ENCODE results near the gene PITPNM3. TPM values are rescaled to one million over a fixed set of nuclear protein-coding genes. Genes with fewer than 3 reads are reported as not detected.

PITPNM3 gene
- total RNA-seq, 2 experiments from 2014 or later: 0.87 to 0.92 TPM

DNA sequence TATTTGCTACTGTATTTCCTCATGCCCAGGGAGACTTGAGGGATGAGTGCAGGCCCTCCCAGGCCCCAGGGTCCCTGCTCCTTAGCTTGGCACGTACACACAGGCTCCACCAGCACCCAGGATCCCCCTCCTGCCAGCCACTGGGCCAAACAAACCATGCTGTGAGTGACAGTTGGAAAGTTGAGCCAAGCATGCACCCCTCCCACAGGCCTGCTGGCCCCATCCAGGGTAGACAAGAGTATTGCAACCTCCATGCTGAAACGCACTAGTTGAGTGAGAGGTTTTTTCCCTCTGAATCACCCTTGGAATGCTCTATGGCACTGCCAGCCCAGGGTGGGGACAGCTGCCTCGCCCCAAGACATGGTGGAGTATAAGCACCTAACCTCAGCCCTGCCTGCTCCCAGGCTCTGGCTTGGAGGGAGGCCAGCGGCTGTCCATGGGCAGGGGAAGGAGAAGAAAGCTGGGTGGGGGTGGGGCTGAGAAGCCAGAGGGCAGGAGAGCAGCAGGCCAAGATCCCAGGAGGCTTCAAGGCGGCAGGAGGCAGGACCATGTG is 49.6 kb downstream of the PITPNM3 start:
- no peak overlapping the region for H3K27ac Mint-ChIP-seq
- no peaks in the 10 kb centered on the region for H3K9me3 Mint-ChIP-seq
- H3K4me1 Mint-ChIP-seq (ENCODE audit: low read depth): no peaks in the 10 kb centered on the region
- CTCF ChIA-PET: no interaction called here
- DNase-seq (no peak), ATAC-seq (no peak)
- TF ChIP-seq, protein P1, sequence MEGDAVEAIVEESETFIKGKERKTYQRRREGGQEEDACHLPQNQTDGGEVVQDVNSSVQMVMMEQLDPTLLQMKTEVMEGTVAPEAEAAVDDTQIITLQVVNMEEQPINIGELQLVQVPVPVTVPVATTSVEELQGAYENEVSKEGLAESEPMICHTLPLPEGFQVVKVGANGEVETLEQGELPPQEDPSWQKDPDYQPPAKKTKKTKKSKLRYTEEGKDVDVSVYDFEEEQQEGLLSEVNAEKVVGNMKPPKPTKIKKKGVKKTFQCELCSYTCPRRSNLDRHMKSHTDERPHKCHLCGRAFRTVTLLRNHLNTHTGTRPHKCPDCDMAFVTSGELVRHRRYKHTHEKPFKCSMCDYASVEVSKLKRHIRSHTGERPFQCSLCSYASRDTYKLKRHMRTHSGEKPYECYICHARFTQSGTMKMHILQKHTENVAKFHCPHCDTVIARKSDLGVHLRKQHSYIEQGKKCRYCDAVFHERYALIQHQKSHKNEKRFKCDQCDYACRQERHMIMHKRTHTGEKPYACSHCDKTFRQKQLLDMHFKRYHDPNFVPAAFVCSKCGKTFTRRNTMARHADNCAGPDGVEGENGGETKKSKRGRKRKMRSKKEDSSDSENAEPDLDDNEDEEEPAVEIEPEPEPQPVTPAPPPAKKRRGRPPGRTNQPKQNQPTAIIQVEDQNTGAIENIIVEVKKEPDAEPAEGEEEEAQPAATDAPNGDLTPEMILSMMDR (IDR thresholded peaks at IDR 0.05): no peak
- H3K36me3 Mint-ChIP-seq (ENCODE audit: low read depth): no peaks in the 10 kb centered on the region
- intact Hi-C loops (cut with micrococcal nuclease): no loop called here
- POLR2A ChIA-PET: no interaction called here
- no peaks in the 10 kb centered on the region for H3K27me3 Mint-ChIP-seq
- H3K4me3 Mint-ChIP-seq: no peak overlapping the region

DNA sequence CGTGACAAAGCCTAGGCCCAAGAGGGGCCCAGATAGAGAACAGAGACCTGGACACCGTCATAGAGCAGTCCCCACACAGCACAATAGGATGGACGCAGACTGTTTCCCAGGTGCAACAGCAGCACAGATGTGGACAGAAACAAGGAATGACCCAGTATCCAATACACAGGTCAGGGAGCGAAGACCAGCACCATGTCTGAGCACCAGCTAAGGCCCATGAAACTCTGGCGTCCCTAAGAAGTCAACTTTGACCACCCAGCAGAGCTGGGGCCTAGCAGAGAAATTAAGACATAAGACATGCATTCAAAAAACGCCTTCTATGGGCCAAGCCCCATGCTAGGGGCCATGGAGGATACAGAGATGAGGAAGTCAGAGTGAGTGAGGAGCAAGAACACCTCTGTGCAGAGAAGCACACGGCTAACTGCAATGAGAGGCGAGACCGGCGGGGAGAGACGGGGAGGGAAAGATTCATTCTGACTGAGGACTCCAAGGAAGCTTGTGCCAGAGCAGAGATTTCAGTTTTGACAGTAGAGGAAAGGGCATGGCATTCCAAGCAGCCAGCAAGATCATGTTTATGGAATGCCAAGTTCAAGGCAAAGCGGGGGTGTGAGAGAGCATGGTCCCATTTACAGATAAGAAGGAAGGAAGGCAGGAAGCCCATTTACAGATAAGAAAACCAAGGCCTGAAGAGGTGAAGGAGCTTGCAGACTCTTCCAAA is 50.8 kb downstream of the PITPNM3 start:
- intact Hi-C loops (cut with micrococcal nuclease): no loop called here
- Mint-ChIP-seq H3K27ac (no peak overlapping the region), H3K36me3 (ENCODE audit: low read depth) (no peaks in the 10 kb centered on the region), H3K4me1 (ENCODE audit: low read depth) (no peaks in the 10 kb centered on the region), H3K27me3 (no peaks in the 10 kb centered on the region), H3K9me3 (no peaks in the 10 kb centered on the region), H3K4me3 (no peak overlapping the region)
- TF ChIP-seq, protein P1 (IDR thresholded peaks at IDR 0.05): no peak
- ATAC-seq (no peak), DNase-seq (no peak)
- ChIA-PET POLR2A (no interaction called here), CTCF (no interaction called here)

DNA sequence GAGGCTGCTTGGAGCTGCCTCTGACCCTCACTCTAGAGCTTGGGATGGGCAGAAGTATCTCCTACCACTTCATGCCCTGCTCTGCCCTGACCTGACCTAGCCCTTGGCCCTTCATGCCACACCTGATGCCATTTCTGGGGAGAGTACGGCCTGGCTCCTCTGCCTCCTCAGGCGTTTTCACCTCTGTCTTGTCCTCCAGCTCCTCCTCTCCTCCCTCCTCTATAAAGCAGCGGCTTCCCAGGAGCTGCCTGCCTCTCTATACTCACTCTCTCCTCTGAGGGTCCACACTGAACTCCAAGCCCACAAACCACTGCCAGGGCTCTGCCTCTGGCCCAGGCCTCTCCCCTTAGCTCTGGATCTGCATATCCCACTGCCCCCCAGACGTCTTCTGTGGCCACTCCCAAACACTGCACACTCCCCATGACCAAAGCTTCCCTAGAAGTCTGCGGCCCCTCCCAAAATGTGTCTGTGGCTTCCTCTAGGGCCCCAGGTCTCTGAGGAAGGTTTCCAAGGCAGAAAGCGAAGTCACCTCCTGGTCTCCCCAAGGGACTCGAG is 52.6 kb downstream of the PITPNM3 start:
- intact Hi-C loops (cut with micrococcal nuclease): no loop called here
- TF ChIP-seq, protein P1 (IDR thresholded peaks at IDR 0.05): no peak
- Mint-ChIP-seq H3K36me3 (ENCODE audit: low read depth) (no peaks in the 10 kb centered on the region), H3K27ac (no peak overlapping the region), H3K4me3 (no peak overlapping the region), H3K27me3 (no peaks in the 10 kb centered on the region), H3K4me1 (ENCODE audit: low read depth) (no peaks in the 10 kb centered on the region), H3K9me3 (no peaks in the 10 kb centered on the region)
- CTCF ChIA-PET: no interaction called here
- ATAC-seq (no peak), DNase-seq (no peak)
- POLR2A ChIA-PET: interaction anchor here (0.6 to 0.9 kb wide), 2 partner anchors 9 to 46 kb away, joined by 3 read pairs; no protein-coding TSS in a partner anchor

DNA sequence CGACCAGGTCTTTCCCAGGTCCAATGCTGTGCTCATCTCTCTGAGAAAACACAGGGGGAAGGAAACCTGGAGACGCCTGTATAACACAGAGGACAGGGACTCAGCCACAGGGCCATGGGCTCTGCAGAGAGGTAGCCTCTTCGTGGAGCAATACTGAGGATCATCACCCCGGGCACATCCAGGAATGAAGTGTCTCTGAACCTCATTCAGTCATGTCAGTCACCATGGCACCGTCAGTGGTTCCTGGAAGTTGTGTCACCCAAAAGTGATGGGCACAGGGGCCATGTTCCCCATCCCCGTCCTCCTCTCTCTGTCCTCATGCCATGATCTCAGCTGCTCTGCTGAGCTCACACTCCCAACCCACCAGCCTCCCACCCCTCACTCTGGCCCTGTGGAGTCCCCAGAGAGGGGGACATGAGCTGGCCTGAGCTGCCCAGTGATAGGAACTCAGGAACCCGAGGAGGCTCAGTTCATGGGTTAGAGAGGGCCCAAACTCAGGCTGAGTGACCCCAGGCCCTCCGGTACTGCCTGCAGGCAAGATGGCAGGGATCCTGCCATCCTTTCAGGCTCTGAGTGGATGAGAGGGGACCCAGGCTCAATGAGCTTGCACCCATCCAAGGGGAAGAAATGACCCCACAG is 53.4 kb downstream of the PITPNM3 start:
- no peak for ATAC-seq
- CTCF ChIA-PET: no interaction called here
- H3K4me3 Mint-ChIP-seq: no peak overlapping the region
- no peak for DNase-seq
- POLR2A ChIA-PET: no interaction called here
- H3K27me3 Mint-ChIP-seq: no peaks in the 10 kb centered on the region
- TF ChIP-seq, protein P1 (IDR thresholded peaks at IDR 0.05): no peak
- H3K4me1 Mint-ChIP-seq (ENCODE audit: low read depth): no peaks in the 10 kb centered on the region
- no peak overlapping the region for H3K27ac Mint-ChIP-seq
- intact Hi-C loops (cut with micrococcal nuclease): no loop called here
- H3K9me3 Mint-ChIP-seq: no peaks in the 10 kb centered on the region
- H3K36me3 Mint-ChIP-seq (ENCODE audit: low read depth): no peaks in the 10 kb centered on the region

DNA sequence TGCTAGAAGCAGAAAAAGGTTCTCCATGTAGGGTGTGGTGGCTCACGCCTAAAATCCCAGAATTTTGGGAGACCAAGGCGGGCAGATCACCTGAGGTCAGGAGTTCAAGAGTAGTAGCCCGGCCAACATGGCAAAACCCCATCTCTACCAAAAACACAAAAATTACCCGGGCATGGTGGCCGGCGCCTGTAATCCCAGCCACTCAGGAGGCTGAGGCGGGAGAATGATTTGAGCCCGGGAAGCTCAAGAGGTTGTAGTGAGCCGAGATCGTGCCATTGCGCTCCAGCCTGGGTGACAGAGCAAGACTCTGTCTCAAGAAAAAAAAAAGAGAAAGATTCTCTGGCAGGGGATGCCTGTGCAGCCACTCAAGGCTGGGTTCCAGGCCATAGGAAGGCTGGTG is 54.2 kb downstream of the PITPNM3 start:
- POLR2A ChIA-PET: no interaction called here
- CTCF ChIA-PET: no interaction called here
- no peaks in the 10 kb centered on the region for H3K27me3 Mint-ChIP-seq
- TF ChIP-seq, protein P1 (IDR thresholded peaks at IDR 0.05): no peak
- no peaks in the 10 kb centered on the region for H3K4me1 Mint-ChIP-seq (ENCODE audit: low read depth)
- intact Hi-C loops (cut with micrococcal nuclease): no loop called here
- no peaks in the 10 kb centered on the region for H3K36me3 Mint-ChIP-seq (ENCODE audit: low read depth)
- no peaks in the 10 kb centered on the region for H3K9me3 Mint-ChIP-seq
- no peak for DNase-seq
- H3K27ac Mint-ChIP-seq: no peak overlapping the region
- ATAC-seq: no peak
- no peak overlapping the region for H3K4me3 Mint-ChIP-seq
